SJCRH30 (cell line): ENCODE results near the gene SENP6. TPM values are rescaled to one million over a fixed set of nuclear protein-coding genes. Genes with fewer than 3 reads are reported as not detected.

ENCODE experiments used
- DNase-seq, 2 experiments: peaks; one replicate each; pipeline ENCODE4 v3.0.0-alpha.2; 2015 to 2020
- H3K27ac ChIP-seq: fragments of 250-450 bp; sonication (Bioruptor Pico); 2 replicates; pipeline ENCODE4 v1.5.1; 2020; ENCODE audit warnings: mild to moderate bottlenecking, moderate library complexity
- H3K27me3 ChIP-seq: fragments of 250-450 bp; sonication (Bioruptor Pico); 2 replicates; pipeline ENCODE4 v1.5.1; 2020; ENCODE audit warnings: mild to moderate bottlenecking, moderate library complexity
- H3K36me3 ChIP-seq: fragments of 250-450 bp; sonication (Bioruptor Pico); 2 replicates; pipeline ENCODE4 v1.5.1; 2020; ENCODE audit warnings: mild to moderate bottlenecking, moderate library complexity
- H3K4me1 ChIP-seq: fragments of 250-450 bp; sonication (Bioruptor Pico); 2 replicates; pipeline ENCODE4 v1.5.1; 2020; ENCODE audit warnings: mild to moderate bottlenecking, moderate library complexity
- H3K4me3 ChIP-seq: fragments of 250-450 bp; sonication (Bioruptor Pico); 2 replicates; pipeline ENCODE4 v1.5.1; 2020; ENCODE audit warnings: mild to moderate bottlenecking, moderate library complexity
- H3K9me3 ChIP-seq: fragments of 250-450 bp; sonication (Bioruptor Pico); replicated peaks from 2 replicates; pipeline ENCODE4 v1.5.1; 2020; ENCODE audit warnings: mild to moderate bottlenecking, moderate library complexity
- total RNA-seq: library from RNA; depleted of rRNA; stranded (reverse); fragments of >200 nt; shearing (Covaris generic); gene quantifications from 2 replicates; pipeline ENCODE4 v1.2.3, GENCODE V29; 2014

SENP6 gene
- total RNA-seq, 1 experiment from 2014 or later, result 78.1 TPM

GRCh38 chr6:75600768-75601167, 912 bp upstream of the SENP6 start:
- Histone ChIP-seq H3K27me3 (no peaks in the 10 kb centered on the region), H3K9me3 (no peaks in the 10 kb centered on the region), H3K36me3 (0 out of 2 replicates have a peak, but pooled peaks cover 8% of the 10 kb centered on the region), H3K4me1 (peaks cover 7% of the 10 kb centered on the region), H3K4me3 (peak overlapping the region; percentile 96), H3K27ac (peak overlapping the region; percentile 97)
- DNase-seq, result peak in 1 of 2 experiments; percentile 23

GRCh38 chr6:75602246-75603105, 796 bp downstream of the SENP6 start:
- Histone ChIP-seq H3K36me3 (0 out of 2 replicates have a peak, but pooled peaks cover 8% of the 10 kb centered on the region), H3K4me1 (peaks cover 7% of the 10 kb centered on the region), H3K9me3 (no peaks in the 10 kb centered on the region), H3K27me3 (no peaks in the 10 kb centered on the region), H3K27ac (peak overlapping the region; percentile 97), H3K4me3 (peak overlapping the region; percentile 96)
- peak; percentile 58 to 64 for DNase-seq

DNA sequence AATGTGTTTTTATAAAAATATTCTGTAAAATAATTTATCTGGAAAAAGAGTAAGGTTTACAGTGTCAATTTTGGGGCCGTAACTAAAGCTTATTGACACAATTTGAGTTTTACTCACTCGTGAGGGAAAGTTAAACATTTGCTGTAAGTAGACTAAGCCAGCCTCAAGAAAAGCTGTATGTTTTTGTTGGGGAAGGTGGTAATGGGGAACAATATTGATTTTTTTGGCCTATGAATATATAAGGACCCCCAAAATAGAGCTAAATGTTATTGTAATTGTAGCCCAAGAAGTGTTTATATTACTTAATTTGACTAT, 1.4 kb downstream of the SENP6 start:
- peak overlapping the region; percentile 97 for H3K27ac ChIP-seq
- no peak for DNase-seq

DNA sequence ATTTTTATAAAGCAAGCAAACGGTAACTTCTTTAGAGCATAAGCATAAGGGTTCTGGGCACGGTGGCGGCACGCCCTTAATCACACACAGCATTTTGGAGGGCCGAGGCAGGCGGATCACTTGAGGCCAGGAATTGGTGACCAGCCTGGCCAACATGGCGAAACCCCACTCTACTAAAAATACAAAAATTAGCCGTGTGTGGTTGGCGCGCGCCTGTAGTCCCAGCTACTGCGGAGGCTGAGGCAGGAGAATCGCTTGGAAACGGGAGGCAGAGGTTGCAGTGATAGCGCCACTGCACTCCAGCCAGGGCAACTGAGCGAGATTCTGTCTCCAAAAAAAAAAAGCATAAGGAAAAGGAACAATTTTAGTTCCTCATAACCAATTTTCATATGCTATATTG, 2.6 kb downstream of the SENP6 start:
- Histone ChIP-seq H3K36me3 (peaks cover 8% of the 10 kb centered on the region; the same call in 1 of the 2 replicates), H3K27me3 (no peaks in the 10 kb centered on the region), H3K4me3 (no peak overlapping the region; the same call in 1 of the 2 replicates), H3K9me3 (no peaks in the 10 kb centered on the region), H3K27ac (no peak overlapping the region), H3K4me1 (peaks cover 9% of the 10 kb centered on the region)
- no peak for DNase-seq

More for the DNA sequence above, 1.4 kb downstream of the SENP6 start:
- Histone ChIP-seq H3K4me1 (peaks cover 7% of the 10 kb centered on the region), H3K4me3 (peak overlapping the region; percentile 96), H3K9me3 (no peaks in the 10 kb centered on the region), H3K36me3 (0 out of 2 replicates have a peak, but pooled peaks cover 8% of the 10 kb centered on the region), H3K27me3 (no peaks in the 10 kb centered on the region)

DNA sequence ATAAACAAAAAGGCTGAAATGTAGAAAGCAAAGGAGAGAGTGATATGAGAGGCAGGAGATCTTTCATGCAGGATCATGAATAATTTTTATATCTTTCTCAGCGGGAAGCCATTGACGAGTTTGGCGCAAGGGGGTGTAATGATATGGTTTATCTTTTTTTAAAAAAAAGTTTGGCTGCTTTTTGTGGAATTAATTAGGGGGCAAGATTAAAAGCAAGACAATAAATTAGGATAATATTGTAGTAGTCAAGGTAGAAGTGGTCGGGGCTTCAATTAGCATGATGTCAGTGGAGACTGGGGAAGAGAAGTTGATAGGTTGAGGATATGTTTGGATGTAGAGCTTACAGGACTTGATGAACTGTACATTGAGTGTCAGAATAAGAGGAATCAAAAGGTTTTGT, 4.0 kb downstream of the SENP6 start:
- Histone ChIP-seq H3K27me3 (no peaks in the 10 kb centered on the region), H3K9me3 (no peaks in the 10 kb centered on the region), H3K4me1 (peaks cover 19% of the 10 kb centered on the region), H3K27ac (no peak overlapping the region), H3K4me3 (no peak overlapping the region), H3K36me3 (peaks cover 8% of the 10 kb centered on the region; the same call in 1 of the 2 replicates)
- DNase-seq, result no peak

DNA sequence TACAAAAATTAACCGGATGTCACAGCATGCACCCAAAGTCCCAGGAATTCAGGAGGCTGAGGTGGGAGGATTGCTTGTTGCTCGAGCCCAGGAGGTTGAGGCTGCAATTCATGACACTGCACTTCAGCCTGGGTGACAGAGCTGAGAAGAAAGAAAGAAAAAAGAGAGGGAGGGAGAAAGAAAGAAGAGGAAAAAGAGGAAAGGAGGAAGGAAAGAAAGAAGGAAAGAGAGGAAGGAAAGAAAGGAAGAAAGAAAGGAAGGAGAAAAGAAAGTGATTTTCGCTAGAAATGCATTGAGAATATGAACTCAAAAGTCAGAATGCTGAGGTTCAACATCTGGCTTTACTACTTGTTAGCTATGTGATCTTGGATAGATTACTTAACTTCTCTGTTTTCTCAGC, 6.6 kb downstream of the SENP6 start:
- no peaks in the 10 kb centered on the region for H3K9me3 ChIP-seq
- peaks cover 18% of the 10 kb centered on the region for H3K4me1 ChIP-seq
- no peak overlapping the region for H3K27ac ChIP-seq
- DNase-seq, result no peak
- H3K36me3 ChIP-seq, result peaks cover 8% of the 10 kb centered on the region
- H3K27me3 ChIP-seq, result no peaks in the 10 kb centered on the region
- H3K4me3 ChIP-seq, result no peak overlapping the region

GRCh38 chr6:75608956-75609533, 7.4 kb downstream of the SENP6 start:
- no peak for DNase-seq
- Histone ChIP-seq H3K9me3 (no peaks in the 10 kb centered on the region), H3K4me1 (peaks cover 12% of the 10 kb centered on the region), H3K36me3 (peaks cover 5% of the 10 kb centered on the region), H3K4me3 (no peak overlapping the region), H3K27me3 (no peaks in the 10 kb centered on the region), H3K27ac (no peak overlapping the region)

DNA sequence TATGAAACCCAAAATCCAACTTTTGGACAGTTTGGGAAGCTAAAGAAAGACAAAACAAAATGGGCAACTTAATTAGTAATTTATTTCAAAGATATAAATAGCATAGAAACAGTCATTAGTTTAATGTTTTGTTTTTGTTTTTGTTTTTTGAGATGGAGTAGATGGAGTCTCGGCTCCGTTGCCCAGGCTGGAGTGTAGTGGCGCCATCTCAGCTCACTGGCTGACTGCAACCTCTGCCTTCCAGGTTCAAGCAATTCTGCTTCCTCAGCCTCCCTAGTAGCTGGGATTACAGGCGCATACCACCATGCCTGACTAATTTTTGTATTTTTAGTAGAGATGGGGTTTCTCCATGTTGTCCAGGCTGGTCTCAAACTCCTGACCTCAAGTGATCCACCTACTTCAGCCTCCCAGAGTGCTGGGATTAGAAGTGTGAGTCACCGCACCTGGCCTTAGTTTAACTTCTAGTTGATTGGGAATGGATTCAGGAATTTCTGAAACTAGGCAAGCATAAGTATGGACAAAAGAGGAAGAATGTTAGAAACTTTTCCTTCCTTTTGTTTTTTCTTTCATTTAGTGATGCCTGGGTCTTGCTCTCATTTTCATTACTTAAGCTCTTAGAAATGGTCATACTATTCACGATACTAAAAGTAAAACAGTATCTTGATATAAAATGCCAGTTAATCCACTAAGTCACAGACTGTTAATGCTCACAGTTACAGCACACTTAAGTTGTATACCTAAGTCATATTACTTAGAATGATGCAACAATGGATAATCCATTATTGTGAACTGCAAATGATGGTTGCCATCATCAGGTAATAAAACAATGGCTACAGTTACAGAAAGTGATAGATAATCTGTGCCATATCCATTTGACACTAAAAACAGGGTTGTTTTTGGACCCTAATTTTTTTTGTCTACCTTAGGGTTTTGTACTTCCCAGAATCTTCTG, 8.2 kb downstream of the SENP6 start:
- Histone ChIP-seq H3K9me3 (no peaks in the 10 kb centered on the region), H3K27ac (no peak overlapping the region)
- peak; percentile 13 to 15 for DNase-seq

GRCh38 chr6:75611011-75611701, 9.5 kb downstream of the SENP6 start:
- H3K36me3 ChIP-seq, result no peaks in the 10 kb centered on the region; the same call in none of the 2 replicates
- H3K4me3 ChIP-seq, result no peak overlapping the region
- H3K27ac ChIP-seq, result no peak overlapping the region
- H3K4me1 ChIP-seq, result peaks cover 12% of the 10 kb centered on the region; the same call in 1 of the 2 replicates
- H3K9me3 ChIP-seq, result no peaks in the 10 kb centered on the region
- H3K27me3 ChIP-seq, result no peaks in the 10 kb centered on the region
- DNase-seq, result no peak

More for the DNA sequence above, 8.2 kb downstream of the SENP6 start:
- H3K36me3 ChIP-seq, result peaks cover 5% of the 10 kb centered on the region
- no peaks in the 10 kb centered on the region for H3K27me3 ChIP-seq
- no peak overlapping the region for H3K4me3 ChIP-seq
- peaks cover 12% of the 10 kb centered on the region; the same call in 1 of the 2 replicates for H3K4me1 ChIP-seq

GRCh38 chr6:75611702-75612375, 10.2 kb downstream of the SENP6 start:
- no peaks in the 10 kb centered on the region for H3K27me3 ChIP-seq
- H3K4me1 ChIP-seq, result peaks cover 12% of the 10 kb centered on the region; the same call in 1 of the 2 replicates
- no peak overlapping the region for H3K4me3 ChIP-seq
- H3K9me3 ChIP-seq, result no peaks in the 10 kb centered on the region
- no peak for DNase-seq
- H3K27ac ChIP-seq, result no peak overlapping the region
- no peaks in the 10 kb centered on the region; the same call in none of the 2 replicates for H3K36me3 ChIP-seq

- H3K27me3 ChIP-seq, result no peaks in the 10 kb centered on the region
- no peak overlapping the region for H3K27ac ChIP-seq
- H3K4me1 ChIP-seq, result peaks cover 12% of the 10 kb centered on the region; the same call in 1 of the 2 replicates
- no peak for DNase-seq
- H3K36me3 ChIP-seq, result no peaks in the 10 kb centered on the region; the same call in none of the 2 replicates
- H3K4me3 ChIP-seq, result no peak overlapping the region
- H3K9me3 ChIP-seq, result no peaks in the 10 kb centered on the region
Measured at GRCh38 chr6:75612434-75612833, 10.8 kb downstream of the SENP6 start.

DNA sequence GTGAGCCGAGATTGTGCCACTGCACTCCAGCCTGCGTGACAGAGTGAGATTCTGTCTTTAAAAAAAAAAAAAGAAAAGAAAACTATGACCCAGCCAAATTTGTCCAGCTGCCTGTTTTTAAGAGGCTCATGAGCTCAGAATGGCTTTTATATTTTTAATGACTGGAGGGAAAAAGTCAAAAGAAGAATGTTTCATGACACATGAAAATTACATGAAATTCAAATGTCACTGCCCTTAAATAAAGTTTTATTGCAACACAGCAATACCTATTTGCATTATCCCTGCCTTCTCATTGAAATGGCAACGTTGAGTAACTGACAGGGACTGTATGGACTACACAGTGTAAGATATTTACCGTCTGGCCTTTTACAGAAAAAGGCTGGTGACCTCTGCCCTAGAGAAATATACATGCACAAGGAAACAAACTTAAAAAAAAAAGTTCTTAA, 11.4 kb downstream of the SENP6 start:
- Histone ChIP-seq H3K27me3 (no peaks in the 10 kb centered on the region), H3K9me3 (0 out of 2 replicates have a peak, but pooled peaks cover 3% of the 10 kb centered on the region), H3K4me3 (no peak overlapping the region), H3K27ac (no peak overlapping the region), H3K4me1 (peaks cover 12% of the 10 kb centered on the region; the same call in 1 of the 2 replicates), H3K36me3 (peaks cover 6% of the 10 kb centered on the region)
- DNase-seq, result no peak

DNA sequence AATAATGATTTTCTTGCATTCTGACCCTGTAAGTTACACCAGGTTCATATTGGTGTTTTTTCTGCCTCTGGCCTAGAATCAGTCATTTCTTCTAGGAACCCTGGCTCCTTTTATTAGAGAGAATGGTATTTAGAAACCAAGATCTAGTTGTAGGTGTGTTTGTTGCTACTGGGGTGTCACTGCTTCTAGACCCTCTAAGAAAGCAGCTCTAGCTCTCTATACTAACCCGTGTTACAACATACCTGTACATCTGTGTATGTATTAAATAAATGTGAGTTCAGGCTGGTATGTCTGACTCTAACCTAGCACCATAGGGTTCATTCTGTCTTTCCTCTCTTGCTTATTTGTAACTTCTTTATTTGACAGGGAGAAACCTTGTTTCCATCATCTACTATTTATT, 16.8 kb downstream of the SENP6 start:
- 0 out of 2 replicates have a peak, but pooled peaks cover 7% of the 10 kb centered on the region for H3K9me3 ChIP-seq
- peaks cover 25% of the 10 kb centered on the region for H3K36me3 ChIP-seq
- DNase-seq, result no peak
- no peaks in the 10 kb centered on the region for H3K4me1 ChIP-seq
- no peaks in the 10 kb centered on the region for H3K27me3 ChIP-seq
- no peak overlapping the region for H3K4me3 ChIP-seq
- H3K27ac ChIP-seq, result no peak overlapping the region
